Left ventricle myocardium superior (tissue), 1 donor: ENCODE measurements around the gene SPANXN5. TPM values are rescaled to one million over a fixed set of nuclear protein-coding genes. Genes with fewer than 3 reads are reported as not detected.
"Not testable (repeated sequence)": the region's sequence is repeated elsewhere in the genome, so short reads cannot be mapped to it uniquely, and the experiment has no call there.

Source experiments
- ATAC-seq: fragments of 200-7000 bp; cut with Tn5 transposase; one replicate; pipeline ENCODE4 v1.9.1; 2020; ENCODE audit warnings: mild to moderate bottlenecking, moderate library complexity
- DNase-seq: peaks from one replicate; pipeline ENCODE4 v3.0.0-alpha.2; 2020
- intact Hi-C: fragments of 100-400 bp; cut with micrococcal nuclease; formaldehyde crosslinking; loops from one replicate; pipeline ENCODE4 v1.11.0; 2022
- long read RNA-seq: library from polyadenylated mRNA; unstranded; transcript quantifications from one replicate; pipeline ENCODE4 v2.0.0, GENCODE V29; 2021
- total RNA-seq: library from RNA; stranded (reverse); fragmentation: NEBNext Ultra II Directional; extraction: Animal tissue kit (Norgen Biotek cat#: 25700); gene quantifications from one replicate; pipeline ENCODE4 v1.2.1, GENCODE V29; 2021
- donor health status: DM: no; HTN: yes; CAD: no; lungs with severe emphysema.

Gene SPANXN5
- not detected for total RNA-seq
- long read RNA-seq: 0 reads

GRCh38 chrX:52797327-52797726 is at the start of gene SPANXN5:
TSS of gene SPANXN5 (minus strand) at chrX:52797427. CDS start at chrX:52797348, 79 bp downstream.
- ATAC-seq, DNase-seq, intact Hi-C loops: not testable (repeated sequence)

- ATAC-seq, intact Hi-C loops, DNase-seq: not testable (repeated sequence)
Observed at GRCh38 chrX:52843619-52844018, 46.4 kb upstream of the SPANXN5 start.

GRCh38 chrX:52839137-52839536 is 41.9 kb upstream of the SPANXN5 start:
- intact Hi-C loops: no loop called here
- no peak for DNase-seq
- ATAC-seq: no peak

- no peak for DNase-seq
- no peak for ATAC-seq
- intact Hi-C loops: no loop called here
Observed at GRCh38 chrX:52830551-52830950, 33.3 kb upstream of the SPANXN5 start.

GRCh38 chrX:52824608-52825007 is 27.4 kb upstream of the SPANXN5 start:
- DNase-seq (no peak), ATAC-seq (no peak)
- intact Hi-C loops: no loop called here

- no peak for ATAC-seq
- DNase-seq: no peak
- intact Hi-C loops: no loop called here
Observed at GRCh38 chrX:52821079-52821760, 24.0 kb upstream of the SPANXN5 start.

GRCh38 chrX:52819788-52820187 is 22.6 kb upstream of the SPANXN5 start:
- no peak for DNase-seq
- ATAC-seq: no peak
- intact Hi-C loops: no loop called here

GRCh38 chrX:52811065-52811625 is 13.9 kb upstream of the SPANXN5 start, which contains the start of gene XAGE5:
TSS of gene XAGE5 (plus strand) at chrX:52811287. CDS start at chrX:52812567, 1,280 bp downstream.
- no peak for ATAC-seq
- intact Hi-C loops: no loop called here
- no peak for DNase-seq

GRCh38 chrX:52804876-52805275 is 7.6 kb upstream of the SPANXN5 start:
- ATAC-seq, intact Hi-C loops, DNase-seq: not testable (repeated sequence)

GRCh38 chrX:52773504-52773903 is 23.7 kb downstream of the SPANXN5 start:
- DNase-seq, ATAC-seq, intact Hi-C loops: not testable (repeated sequence)

GRCh38 chrX:52765983-52766382 is 31.2 kb downstream of the SPANXN5 start:
- DNase-seq, ATAC-seq, intact Hi-C loops: not testable (repeated sequence)

- intact Hi-C loops, ATAC-seq, DNase-seq: not testable (repeated sequence)
Observed at GRCh38 chrX:52750952-52751351, 46.3 kb downstream of the SPANXN5 start, which contains the start of gene SSX2B. TSS of gene SSX2B (plus strand) at chrX:52751252. CDS start at chrX:52752681, 1,429 bp downstream.

Other genes with a start within 250 kb of the SPANXN5 start
- not detected for gene SSX7, start 142.5 kb downstream of the SPANXN5 start, total RNA-seq
- gene SSX2, start 90.2 kb downstream of the SPANXN5 start, total RNA-seq: not detected
- gene SSX2B, start 46.2 kb downstream of the SPANXN5 start, total RNA-seq: not detected
- gene XAGE5, start 13.9 kb upstream of the SPANXN5 start, total RNA-seq: not detected
- not detected for gene XAGE3, start 70.7 kb upstream of the SPANXN5 start, total RNA-seq
- 5.9 TPM for gene FAM156B, start 99.9 kb upstream of the SPANXN5 start, total RNA-seq
- gene FAM156A, start 161.1 kb upstream of the SPANXN5 start, total RNA-seq: 7.3 TPM